GM10266 (cell line): Measurements from ENCODE around the gene BOC.

Source experiments
- DNase-seq: peaks from one replicate; pipeline ENCODE4 v3.0.0; 2012; ENCODE audit errors: extremely low spot score
- CTCF ChIP-seq: IDR thresholded peaks from 2 replicates; pipeline ENCODE4 v1.5.1; 2012; ENCODE audit warnings: mild to moderate bottlenecking, low read depth; ENCODE audit not compliant: control insufficient read depth, insufficient read depth; ENCODE audit errors: missing control alignments

The BOC gene

GRCh38 chr3:113287111-113287802 lies 75.9 kb downstream of the BOC start:
- DNase-seq, result no peak
- no peak for TF ChIP-seq CTCF

GRCh38 chr3:113287803-113288648 lies 76.7 kb downstream of the BOC start:
- peak; percentile 48 for DNase-seq
- peak; percentile 96 for TF ChIP-seq CTCF

- DNase-seq, result no peak
- TF ChIP-seq CTCF, result no peak
Observed at GRCh38 chr3:113288881-113289280, 77.5 kb downstream of the BOC start.

- TF ChIP-seq CTCF, result no peak
- no peak for DNase-seq
Observed at GRCh38 chr3:113291572-113291971, 80.2 kb downstream of the BOC start.

GRCh38 chr3:113292933-113293332 lies 81.6 kb downstream of the BOC start:
- TF ChIP-seq CTCF, result no peak
- DNase-seq, result no peak

GRCh38 chr3:113293348-113293747 lies 82.0 kb downstream of the BOC start:
- TF ChIP-seq CTCF, result no peak
- DNase-seq, result no peak

- DNase-seq, result no peak
- no peak for TF ChIP-seq CTCF
Observed at GRCh38 chr3:113295463-113295862, 84.1 kb downstream of the BOC start.
